ENCODE data around the gene PTPRR. TPM values are rescaled to one million over a fixed set of nuclear protein-coding genes. Genes with fewer than 3 reads are reported as not detected.

PTPRR gene
- total RNA-seq, 4 donors from 2014 or later, result not detected

DNA sequence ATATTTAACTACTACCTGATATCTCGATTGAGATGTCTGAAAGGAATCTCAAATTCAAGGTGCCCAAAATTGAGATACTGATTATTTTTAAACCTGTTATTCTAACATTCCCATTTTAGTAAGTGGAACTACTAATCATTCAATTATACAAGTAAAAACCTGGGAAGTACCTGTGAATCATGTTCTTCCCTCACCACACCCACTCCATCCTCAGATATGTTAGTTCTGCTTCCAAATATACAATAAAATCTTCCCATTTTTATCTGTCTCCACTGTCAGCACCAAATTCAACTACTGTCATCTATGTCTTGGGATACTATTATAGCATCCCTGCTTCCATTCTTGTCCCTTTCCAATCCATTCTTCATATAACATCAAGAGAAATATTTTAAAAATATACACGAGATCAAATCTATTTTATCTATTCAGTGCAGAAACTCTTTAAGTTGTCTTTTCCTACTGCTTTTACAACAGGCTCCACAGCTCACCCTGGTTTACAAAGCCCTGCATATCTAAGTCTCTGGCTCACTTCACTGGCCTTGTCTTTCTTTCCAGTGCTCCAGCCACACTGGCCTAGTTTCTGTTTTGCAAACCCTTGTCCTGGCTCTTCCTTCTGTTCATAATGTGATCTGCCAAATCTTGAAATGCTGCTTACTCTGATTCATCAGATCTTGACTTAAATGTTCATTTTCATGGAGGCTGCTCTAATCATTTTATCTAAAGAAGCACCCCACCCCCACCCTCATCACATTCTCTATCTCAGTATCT is 122.3 kb downstream of the PTPRR start:
- TF ChIP-seq POLR2A (IDR thresholded peaks at IDR 0.05), result no peak
- no peak for TF ChIP-seq CTCF (IDR thresholded peaks at IDR 0.05)
- no peak for TF ChIP-seq POLR2AphosphoS5 (IDR thresholded peaks at IDR 0.05)
- no peak for TF ChIP-seq EP300 (IDR thresholded peaks at IDR 0.05)
- no peak overlapping the region for H3K27ac ChIP-seq
- H3K4me1 ChIP-seq, result no peaks in the 10 kb centered on the region
- H3K27me3 ChIP-seq, result no peaks in the 10 kb centered on the region
- WGBS, result 45% methylated on average over 2 of the region's 2 CpGs
- DNase-seq (ENCODE audit: low spot score in 2 of 2), result no peak
- no peak overlapping the region for H3K4me3 ChIP-seq
- H3K9me3 ChIP-seq, result no peaks in the 10 kb centered on the region
- H3K36me3 ChIP-seq, result no peaks in the 10 kb centered on the region

GRCh38 chr12:70796989-70797388 is 123.5 kb downstream of the PTPRR start:
- H3K4me3 ChIP-seq, result no peak overlapping the region
- WGBS, result 92% methylated on average over 2 of the region's 2 CpGs

GRCh38 chr12:70795608-70796007 is 124.9 kb downstream of the PTPRR start:
- Histone ChIP-seq H3K9me3 (no peaks in the 10 kb centered on the region), H3K27ac (no peak overlapping the region), H3K36me3 (no peaks in the 10 kb centered on the region), H3K27me3 (no peaks in the 10 kb centered on the region), H3K4me3 (no peak overlapping the region), H3K4me1 (no peaks in the 10 kb centered on the region)
- no peak for TF ChIP-seq CTCF (IDR thresholded peaks at IDR 0.05)
- TF ChIP-seq EP300 (IDR thresholded peaks at IDR 0.05), result no peak
- TF ChIP-seq POLR2A (IDR thresholded peaks at IDR 0.05), result no peak
- no peak for TF ChIP-seq POLR2AphosphoS5 (IDR thresholded peaks at IDR 0.05)
- DNase-seq (ENCODE audit: low spot score in 2 of 2), result no peak
- WGBS, result 72% methylated on average over 4 of the region's 4 CpGs

More at GRCh38 chr12:70796989-70797388, 123.5 kb downstream of the PTPRR start:
- no peaks in the 10 kb centered on the region for H3K9me3 ChIP-seq
- no peaks in the 10 kb centered on the region for H3K4me1 ChIP-seq
- H3K36me3 ChIP-seq, result no peaks in the 10 kb centered on the region
- TF ChIP-seq POLR2A (IDR thresholded peaks at IDR 0.05) (no peak), CTCF (IDR thresholded peaks at IDR 0.05) (no peak), POLR2AphosphoS5 (IDR thresholded peaks at IDR 0.05) (no peak), EP300 (IDR thresholded peaks at IDR 0.05) (no peak)
- DNase-seq (ENCODE audit: low spot score in 2 of 2), result no peak
- H3K27me3 ChIP-seq, result no peaks in the 10 kb centered on the region
- H3K27ac ChIP-seq, result no peak overlapping the region

DNA sequence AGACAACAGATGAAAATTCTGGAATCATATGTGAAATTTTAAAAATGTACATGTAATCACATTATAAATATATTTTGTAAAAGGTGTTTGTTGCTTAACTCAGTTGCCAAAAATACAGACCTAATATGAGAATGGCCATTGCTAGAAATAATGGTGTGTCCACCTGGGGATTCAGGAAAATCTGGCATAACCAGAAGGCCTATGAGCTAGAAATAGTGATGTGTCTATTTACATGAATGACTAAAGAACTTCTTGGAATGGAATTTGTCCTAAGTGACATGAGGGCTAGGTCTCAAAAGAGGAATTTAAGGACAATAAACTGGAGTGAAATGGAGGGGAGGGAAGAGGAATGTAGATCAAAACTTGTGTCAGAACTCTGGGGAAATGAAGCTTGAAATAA is 126.4 kb downstream of the PTPRR start:
- Histone ChIP-seq H3K27ac (no peak overlapping the region), H3K4me1 (no peaks in the 10 kb centered on the region), H3K9me3 (no peaks in the 10 kb centered on the region), H3K27me3 (no peaks in the 10 kb centered on the region), H3K36me3 (no peaks in the 10 kb centered on the region), H3K4me3 (no peak overlapping the region)
- DNase-seq (ENCODE audit: low spot score in 2 of 2), result no peak
- no peak for TF ChIP-seq POLR2AphosphoS5 (IDR thresholded peaks at IDR 0.05)
- TF ChIP-seq CTCF (IDR thresholded peaks at IDR 0.05), result no peak
- no peak for TF ChIP-seq EP300 (IDR thresholded peaks at IDR 0.05)
- TF ChIP-seq POLR2A (IDR thresholded peaks at IDR 0.05), result no peak

GRCh38 chr12:70788774-70789173 is 131.8 kb downstream of the PTPRR start:
- no peaks in the 10 kb centered on the region for H3K4me1 ChIP-seq
- TF ChIP-seq CTCF (IDR thresholded peaks at IDR 0.05), result no peak
- no peak for TF ChIP-seq EP300 (IDR thresholded peaks at IDR 0.05)
- TF ChIP-seq POLR2AphosphoS5 (IDR thresholded peaks at IDR 0.05), result no peak
- no peak for TF ChIP-seq POLR2A (IDR thresholded peaks at IDR 0.05)
- 80% methylated on average over 5 of the region's 5 CpGs for whole genome bisulfite sequencing

More at GRCh38 chr12:70788774-70789173, 131.8 kb downstream of the PTPRR start:
- DNase-seq (ENCODE audit: low spot score in 2 of 2), result no peak
- H3K27me3 ChIP-seq, result no peaks in the 10 kb centered on the region
- H3K9me3 ChIP-seq, result no peaks in the 10 kb centered on the region
- H3K4me3 ChIP-seq, result no peak overlapping the region
- H3K36me3 ChIP-seq, result no peaks in the 10 kb centered on the region
- H3K27ac ChIP-seq, result no peak overlapping the region

All from suprapubic skin (tissue), 4 donors.